Memory B cell (primary cell): ENCODE measurements around the gene PALD1.
"Not testable (repeated sequence)": the region's sequence is repeated elsewhere in the genome, so short reads cannot be mapped to it uniquely, and the experiment has no call there.

Experiments
- ATAC-seq: fragments of 150-1000 bp; cut with Tn5 transposase; 2 replicates; pipeline ENCODE4 v1.10.0; 2021; ENCODE audit warnings: low read depth, mild to moderate bottlenecking, moderate library complexity
- DNase-seq, 2 donors: peaks; one replicate each; pipeline ENCODE4 v3.0.0; 2022; ENCODE audit warnings: low spot score in 2 of 2
- H3K27ac Mint-ChIP-seq: one replicate; pipeline ENCODE4 v1.8.0; 2022; ENCODE audit warnings: mild to moderate bottlenecking, moderate library complexity, mixed read lengths
- H3K27me3 Mint-ChIP-seq: one replicate; pipeline ENCODE4 v1.8.0; 2022; ENCODE audit warnings: mixed read lengths
- H3K36me3 Mint-ChIP-seq: one replicate; pipeline ENCODE4 v1.8.0; 2022; ENCODE audit warnings: mild to moderate bottlenecking, mixed read lengths
- H3K4me1 Mint-ChIP-seq: one replicate; pipeline ENCODE4 v1.8.0; 2022; ENCODE audit warnings: mixed read lengths
- H3K4me3 Mint-ChIP-seq: one replicate; pipeline ENCODE4 v1.8.0; 2022; ENCODE audit warnings: mild to moderate bottlenecking, moderate library complexity, mixed read lengths
- H3K9me3 Mint-ChIP-seq: one replicate; pipeline ENCODE4 v1.8.0; 2022; ENCODE audit warnings: mixed read lengths

Gene PALD1

GRCh38 chr10:70483872-70484271 is 5.3 kb downstream of the PALD1 start:
- H3K9me3 Mint-ChIP-seq, ATAC-seq, H3K4me3 Mint-ChIP-seq, H3K36me3 Mint-ChIP-seq, H3K27me3 Mint-ChIP-seq, DNase-seq, H3K27ac Mint-ChIP-seq: not testable (repeated sequence)
- H3K4me1 Mint-ChIP-seq = peaks cover 19% of the 10 kb centered on the region

- H3K4me3 Mint-ChIP-seq = no peak overlapping the region
- H3K36me3 Mint-ChIP-seq = no peaks in the 10 kb centered on the region
- ATAC-seq (no peak), DNase-seq (no peak)
- H3K27me3 Mint-ChIP-seq = no peaks in the 10 kb centered on the region
- no peak overlapping the region for H3K27ac Mint-ChIP-seq
- H3K9me3 Mint-ChIP-seq = no peaks in the 10 kb centered on the region
- H3K4me1 Mint-ChIP-seq = peaks cover 26% of the 10 kb centered on the region
These were observed 9.3 kb downstream of the PALD1 start for GRCh38 chr10:70487824-70488223.

- ATAC-seq (no peak), DNase-seq (no peak)
- Mint-ChIP-seq H3K4me3 (peak overlapping the region; percentile 41), H3K27me3 (no peaks in the 10 kb centered on the region), H3K27ac (peak overlapping the region; percentile 81), H3K36me3 (no peaks in the 10 kb centered on the region), H3K9me3 (no peaks in the 10 kb centered on the region), H3K4me1 (peaks cover 49% of the 10 kb centered on the region)
These were observed 11.6 kb downstream of the PALD1 start for GRCh38 chr10:70490142-70490541.

GRCh38 chr10:70491614-70492013 is 13.0 kb downstream of the PALD1 start:
- H3K27ac Mint-ChIP-seq = peak overlapping the region; percentile 81
- H3K27me3 Mint-ChIP-seq = no peaks in the 10 kb centered on the region
- no peaks in the 10 kb centered on the region for H3K36me3 Mint-ChIP-seq

GRCh38 chr10:70492786-70493659 is 14.5 kb downstream of the PALD1 start:
- DNase-seq (peak in 1 of 2 donors; percentile 43), ATAC-seq (peak; percentile 76)
- no peaks in the 10 kb centered on the region for H3K36me3 Mint-ChIP-seq
- peak overlapping the region; percentile 68 for H3K4me3 Mint-ChIP-seq
- H3K27me3 Mint-ChIP-seq = no peaks in the 10 kb centered on the region
- H3K4me1 Mint-ChIP-seq = peaks cover 52% of the 10 kb centered on the region
- no peaks in the 10 kb centered on the region for H3K9me3 Mint-ChIP-seq
- H3K27ac Mint-ChIP-seq = peak overlapping the region; percentile 58

More at GRCh38 chr10:70491614-70492013, 13.0 kb downstream of the PALD1 start:
- H3K4me1 Mint-ChIP-seq = peaks cover 52% of the 10 kb centered on the region
- no peak for ATAC-seq
- no peak overlapping the region for H3K4me3 Mint-ChIP-seq
- no peaks in the 10 kb centered on the region for H3K9me3 Mint-ChIP-seq
- DNase-seq = no peak

- DNase-seq = peak in 1 of 2 donors; percentile 61
- Mint-ChIP-seq H3K36me3 (no peaks in the 10 kb centered on the region), H3K9me3 (no peaks in the 10 kb centered on the region), H3K4me3 (peak overlapping the region; percentile 68), H3K27ac (peak overlapping the region; percentile 58), H3K4me1 (peaks cover 49% of the 10 kb centered on the region), H3K27me3 (no peaks in the 10 kb centered on the region)
- ATAC-seq = peak; percentile 54
These were observed 15.2 kb downstream of the PALD1 start for GRCh38 chr10:70493660-70494234.

- no peak for ATAC-seq
- H3K4me3 Mint-ChIP-seq = peak overlapping the region; percentile 30
- no peak for DNase-seq
- H3K27me3 Mint-ChIP-seq = no peaks in the 10 kb centered on the region
- no peaks in the 10 kb centered on the region for H3K36me3 Mint-ChIP-seq
- H3K4me1 Mint-ChIP-seq = peaks cover 48% of the 10 kb centered on the region
- no peaks in the 10 kb centered on the region for H3K9me3 Mint-ChIP-seq
- peak overlapping the region; percentile 58 for H3K27ac Mint-ChIP-seq
These were observed 16.0 kb downstream of the PALD1 start for GRCh38 chr10:70494536-70494935.

- H3K36me3 Mint-ChIP-seq = no peaks in the 10 kb centered on the region
- ATAC-seq (no peak), DNase-seq (no peak)
- H3K9me3 Mint-ChIP-seq = no peaks in the 10 kb centered on the region
- H3K4me1 Mint-ChIP-seq = peaks cover 51% of the 10 kb centered on the region
- H3K4me3 Mint-ChIP-seq = no peak overlapping the region
- no peaks in the 10 kb centered on the region for H3K27me3 Mint-ChIP-seq
- peak overlapping the region; percentile 58 for H3K27ac Mint-ChIP-seq
These were observed 16.4 kb downstream of the PALD1 start for GRCh38 chr10:70494966-70495365.

- peaks cover 50% of the 10 kb centered on the region for H3K4me1 Mint-ChIP-seq
- no peaks in the 10 kb centered on the region for H3K9me3 Mint-ChIP-seq
- no peak for DNase-seq
- no peak overlapping the region for H3K27ac Mint-ChIP-seq
- no peak for ATAC-seq
- H3K4me3 Mint-ChIP-seq = no peak overlapping the region
- no peaks in the 10 kb centered on the region for H3K36me3 Mint-ChIP-seq
- H3K27me3 Mint-ChIP-seq = no peaks in the 10 kb centered on the region
These were observed 17.2 kb downstream of the PALD1 start for GRCh38 chr10:70495691-70496261.

GRCh38 chr10:70496341-70497119 is 18.0 kb downstream of the PALD1 start:
- DNase-seq (no peak), ATAC-seq (no peak)
- H3K9me3 Mint-ChIP-seq = no peaks in the 10 kb centered on the region
- no peak overlapping the region for H3K27ac Mint-ChIP-seq
- no peaks in the 10 kb centered on the region for H3K36me3 Mint-ChIP-seq
- no peak overlapping the region for H3K4me3 Mint-ChIP-seq
- no peaks in the 10 kb centered on the region for H3K27me3 Mint-ChIP-seq
- H3K4me1 Mint-ChIP-seq = peaks cover 43% of the 10 kb centered on the region

- Mint-ChIP-seq H3K27ac (no peak overlapping the region), H3K4me1 (peaks cover 37% of the 10 kb centered on the region), H3K9me3 (no peaks in the 10 kb centered on the region), H3K4me3 (no peak overlapping the region), H3K36me3 (no peaks in the 10 kb centered on the region), H3K27me3 (no peaks in the 10 kb centered on the region)
- ATAC-seq (no peak), DNase-seq (no peak)
These were observed 18.6 kb downstream of the PALD1 start for GRCh38 chr10:70497120-70497545.

- no peak for ATAC-seq
- DNase-seq = no peak
- peaks cover 24% of the 10 kb centered on the region for H3K4me1 Mint-ChIP-seq
- no peak overlapping the region for H3K4me3 Mint-ChIP-seq
- H3K27me3 Mint-ChIP-seq = no peaks in the 10 kb centered on the region
- H3K36me3 Mint-ChIP-seq = no peaks in the 10 kb centered on the region
- H3K9me3 Mint-ChIP-seq = no peaks in the 10 kb centered on the region
- no peak overlapping the region for H3K27ac Mint-ChIP-seq
These were observed 20.6 kb downstream of the PALD1 start for GRCh38 chr10:70498970-70499835.

- ATAC-seq = peak; percentile 81
- no peak overlapping the region for H3K27ac Mint-ChIP-seq
- peaks cover 18% of the 10 kb centered on the region for H3K4me1 Mint-ChIP-seq
- DNase-seq = no peak
- H3K9me3 Mint-ChIP-seq = no peaks in the 10 kb centered on the region
- no peak overlapping the region for H3K4me3 Mint-ChIP-seq
- no peaks in the 10 kb centered on the region for H3K36me3 Mint-ChIP-seq
- no peaks in the 10 kb centered on the region for H3K27me3 Mint-ChIP-seq
These were observed 21.2 kb downstream of the PALD1 start for GRCh38 chr10:70499836-70500167.
